GM12878 (cell line): ENCODE measurements around the gene AOPEP. TPM values are rescaled to one million over a fixed set of nuclear protein-coding genes. Genes with fewer than 3 reads are reported as not detected.

Experiments
- ATAC-seq: fragments of 200-7000 bp; cut with Tn5 transposase; 3 replicates; pipeline ENCODE4 v1.9.1; 2020; ENCODE audit warnings: mild to moderate bottlenecking, moderate library complexity
- BruUV-seq: library from RNA; stranded (reverse); fragments of 400-500 nt; replicated peaks from 2 replicates; lab custom pipeline; 2021; lab: Mats Ljungman, UMichigan
- CTCF ChIA-PET: fragments of 300-600 bp; sonication (Branson Sonifier 250); formaldehyde crosslinking; extraction: SDS; loops from one replicate; lab custom pipeline; 2021; ENCODE audit warnings: inconsistent platforms; lab: Yijun Ruan, JAX
- POLR2A ChIA-PET: fragments of 350-600 bp; formaldehyde crosslinking; extraction: SDS; loops from one replicate; lab custom pipeline; 2021; ENCODE audit warnings: inconsistent platforms; lab: Charles Lee
- RAD21 ChIA-PET: fragments of 300-600 bp; sonication (Branson Sonifier 250); formaldehyde crosslinking; loops from one replicate; lab custom pipeline; 2023; ENCODE audit warnings: antibody characterized with exemption; ENCODE audit not compliant: unreplicated experiment; lab: Charles Lee
- SMC1A ChIA-PET: fragments of 300-600 bp; sonication (Branson Sonifier 250); formaldehyde crosslinking; loops from one replicate; lab custom pipeline; 2023; ENCODE audit not compliant: unreplicated experiment, uncharacterized antibody; lab: Charles Lee
- DNase-seq: peaks from one replicate; pipeline ENCODE4 v3.0.0-alpha.2; 2011; ENCODE audit warnings: low read depth, low spot score
- FAIRE-seq: peaks from 3 replicates; lab custom pipeline; 2011; peaks lifted over from hg19 to GRCh38; lab: Jason Lieb, UNC
- H2AFZ ChIP-seq: 2 replicates; pipeline ENCODE4 v1.6.0; 2011; ENCODE audit warnings: low read depth, low read length, control low read depth; ENCODE audit not compliant: control insufficient read depth
- H3K27ac ChIP-seq: 2 replicates; pipeline ENCODE4 v1.5.1; 2011; ENCODE audit warnings: control low read depth; ENCODE audit not compliant: control insufficient read depth, insufficient read depth
- H3K27me3 ChIP-seq, 2 experiments: replicated peaks in 1 of 2; 2 replicates each; pipeline versions ENCODE4 v1.6.0 to v1.6.1; 2011; ENCODE audit warnings: low read length in 1 of 2; ENCODE audit not compliant: control insufficient read depth in 2 of 2, insufficient read depth in 2 of 2
- H3K36me3 ChIP-seq, 2 experiments: 2 replicates each; pipeline ENCODE4 v1.5.1; 2011; ENCODE audit warnings: low read length in 1 of 2; ENCODE audit not compliant: control insufficient read depth in 2 of 2, insufficient read depth in 2 of 2
- H3K4me1 ChIP-seq: 2 replicates; pipeline ENCODE4 v1.6.1; 2011; ENCODE audit warnings: mild to moderate bottlenecking, low read length, moderate library complexity, mixed read lengths; ENCODE audit not compliant: control insufficient read depth, insufficient read depth
- H3K4me2 ChIP-seq: 2 replicates; pipeline ENCODE4 v1.6.0; 2011; ENCODE audit warnings: control low read depth; ENCODE audit not compliant: control insufficient read depth, insufficient read depth
- H3K4me3 ChIP-seq: fragments of 200-600 bp; sonication (generic); 2 replicates; pipeline ENCODE4 v1.5.1; 2016
- H3K79me2 ChIP-seq: 2 replicates; pipeline ENCODE4 v1.6.0; 2011; ENCODE audit warnings: low read length; ENCODE audit not compliant: control insufficient read depth, insufficient read depth
- H3K9ac ChIP-seq: 2 replicates; pipeline ENCODE4 v1.8.0; 2011; ENCODE audit warnings: low read length, control low read depth, mixed read lengths; ENCODE audit not compliant: control insufficient read depth, insufficient read depth
- H3K9me3 ChIP-seq: replicated peaks from 3 replicates; pipeline ENCODE4 v1.5.1; 2011; ENCODE audit warnings: mild to moderate bottlenecking, low read length; ENCODE audit not compliant: control insufficient read depth, insufficient read depth
- H4K20me1 ChIP-seq: 2 replicates; pipeline ENCODE4 v1.6.0; 2011; ENCODE audit not compliant: control insufficient read depth, insufficient read depth
- SUZ12 ChIP-seq: fragments of 200-600 bp; sonication (generic); IDR thresholded peaks from one replicate; pipeline ENCODE4 v1.6.1; 2018; ENCODE audit warnings: antibody characterized with exemption, mild to moderate bottlenecking; ENCODE audit not compliant: unreplicated experiment
- WGBS: methylation state at CpG from one replicate; pipeline ENCODE4 v1.1.6; 2016; ENCODE audit warnings: low lambda C conversion rate; ENCODE audit not compliant: insufficient replicate concordance, insufficient coverage; ENCODE audit errors: missing lambda C conversion rate; 5-methylcytosine and 5-hydroxymethylcytosine counted together
- in situ Hi-C: fragments of 300-500 bp; cut with MboI; formaldehyde crosslinking; loops from 9 replicates; pipeline ENCODE4 v1.14.3; 2018; ENCODE audit warnings: mixed read lengths
- intact Hi-C: fragments of 100-400 bp; cut with micrococcal nuclease; formaldehyde crosslinking; loops from one replicate; pipeline ENCODE4 v1.14.2; 2022; ENCODE audit not compliant: unreplicated experiment
- polyA plus RNA-seq, 11 experiments: library from polyadenylated mRNA; depleted of rRNA in 4 of 11; unstranded in 6 of 11; stranded (reverse) in 5 of 11; fragments of >200 nt; fragmentation: Nextera tagmentation in 4 of 11; fragmentation: Illumina TruSeq in 1 of 11; extraction: Ambion mirVana in 4 of 11; extraction: Trizol in 1 of 11; gene quantifications; 1 replicate in 1 of 11; 2 replicates in 10 of 11; pipeline versions ENCODE4 v1.2.1 to v1.2.3, GENCODE V29; 2011 to 2016; ENCODE audit warnings: inconsistent platforms in 2 of 11, missing spikeins in 2 of 11, low read depth in 1 of 11
- total RNA-seq, 4 experiments: library from RNA; depleted of rRNA in 3 of 4; stranded (reverse); fragments of >200 nt in 3 of 4; fragmentation: Illumina TruSeq in 1 of 4; extraction: Trizol in 1 of 4; gene quantifications; 2 replicates each; pipeline versions ENCODE4 v1.2.1 to v1.2.3, GENCODE V29; 2013 to 2021
- TF ChIP-seq, protein P1 (sequence below): IDR thresholded peaks from 2 replicates; pipeline ENCODE4 v1.6.1; 2012; ENCODE audit warnings: improper control_type of control experiment, low read depth, low read length; ENCODE audit not compliant: insufficient replicate concordance

Gene AOPEP
- total and polyA plus RNA-seq, 10 of the 15 experiments (the other 5 are each of a cell fraction or from before 2014, with no cell fraction given): 2.3 to 16.9 (median 10.1) TPM

DNA sequence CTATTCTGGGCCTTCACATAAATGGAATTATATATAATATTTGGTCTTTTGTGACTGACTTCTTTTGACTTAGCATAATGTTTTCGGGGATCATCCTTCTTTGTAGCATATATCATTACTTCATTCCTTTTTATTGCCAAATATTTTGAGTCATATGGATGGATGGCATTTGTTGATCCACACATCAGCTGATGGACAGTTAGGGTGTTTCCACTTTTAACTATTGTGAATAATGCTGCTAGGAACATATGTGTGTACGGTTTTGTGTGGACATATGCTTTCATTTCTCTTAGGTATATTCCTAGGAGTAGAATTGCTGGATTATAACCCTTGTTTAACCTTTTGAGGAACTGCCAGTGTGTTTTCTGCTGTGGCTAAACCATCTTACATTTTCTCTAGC is 341.4 kb downstream of the AOPEP start:
- ChIA-PET CTCF (interaction anchor here (1.0 kb wide), 1 partner anchor 60 kb away, joined by 4 read pairs; no protein-coding TSS in a partner anchor), SMC1A (no interaction called here), POLR2A (no interaction called here), RAD21 (no interaction called here)
- ATAC-seq: no peak
- in situ Hi-C loops (no loop called here), intact Hi-C loops (no loop called here)
- Histone ChIP-seq H2AFZ (no peak overlapping the region), H3K4me1 (no peaks in the 10 kb centered on the region), H4K20me1 (no peaks in the 10 kb centered on the region), H3K4me2 (no peak overlapping the region), H3K9me3 (no peaks in the 10 kb centered on the region), H3K9ac (no peak overlapping the region), H3K27me3 (no peaks in the 10 kb centered on the region), H3K4me3 (no peak overlapping the region), H3K79me2 (no peaks in the 10 kb centered on the region), H3K27ac (no peak overlapping the region), H3K36me3 (peaks cover 2 to 3% of the 10 kb centered on the region in 2 experiments; a peak in 3 of 4 replicates)
- whole genome bisulfite sequencing: 61% methylated on average over 2 of the region's 2 CpGs
- DNase-seq: no peak
- TF ChIP-seq, protein P1, sequence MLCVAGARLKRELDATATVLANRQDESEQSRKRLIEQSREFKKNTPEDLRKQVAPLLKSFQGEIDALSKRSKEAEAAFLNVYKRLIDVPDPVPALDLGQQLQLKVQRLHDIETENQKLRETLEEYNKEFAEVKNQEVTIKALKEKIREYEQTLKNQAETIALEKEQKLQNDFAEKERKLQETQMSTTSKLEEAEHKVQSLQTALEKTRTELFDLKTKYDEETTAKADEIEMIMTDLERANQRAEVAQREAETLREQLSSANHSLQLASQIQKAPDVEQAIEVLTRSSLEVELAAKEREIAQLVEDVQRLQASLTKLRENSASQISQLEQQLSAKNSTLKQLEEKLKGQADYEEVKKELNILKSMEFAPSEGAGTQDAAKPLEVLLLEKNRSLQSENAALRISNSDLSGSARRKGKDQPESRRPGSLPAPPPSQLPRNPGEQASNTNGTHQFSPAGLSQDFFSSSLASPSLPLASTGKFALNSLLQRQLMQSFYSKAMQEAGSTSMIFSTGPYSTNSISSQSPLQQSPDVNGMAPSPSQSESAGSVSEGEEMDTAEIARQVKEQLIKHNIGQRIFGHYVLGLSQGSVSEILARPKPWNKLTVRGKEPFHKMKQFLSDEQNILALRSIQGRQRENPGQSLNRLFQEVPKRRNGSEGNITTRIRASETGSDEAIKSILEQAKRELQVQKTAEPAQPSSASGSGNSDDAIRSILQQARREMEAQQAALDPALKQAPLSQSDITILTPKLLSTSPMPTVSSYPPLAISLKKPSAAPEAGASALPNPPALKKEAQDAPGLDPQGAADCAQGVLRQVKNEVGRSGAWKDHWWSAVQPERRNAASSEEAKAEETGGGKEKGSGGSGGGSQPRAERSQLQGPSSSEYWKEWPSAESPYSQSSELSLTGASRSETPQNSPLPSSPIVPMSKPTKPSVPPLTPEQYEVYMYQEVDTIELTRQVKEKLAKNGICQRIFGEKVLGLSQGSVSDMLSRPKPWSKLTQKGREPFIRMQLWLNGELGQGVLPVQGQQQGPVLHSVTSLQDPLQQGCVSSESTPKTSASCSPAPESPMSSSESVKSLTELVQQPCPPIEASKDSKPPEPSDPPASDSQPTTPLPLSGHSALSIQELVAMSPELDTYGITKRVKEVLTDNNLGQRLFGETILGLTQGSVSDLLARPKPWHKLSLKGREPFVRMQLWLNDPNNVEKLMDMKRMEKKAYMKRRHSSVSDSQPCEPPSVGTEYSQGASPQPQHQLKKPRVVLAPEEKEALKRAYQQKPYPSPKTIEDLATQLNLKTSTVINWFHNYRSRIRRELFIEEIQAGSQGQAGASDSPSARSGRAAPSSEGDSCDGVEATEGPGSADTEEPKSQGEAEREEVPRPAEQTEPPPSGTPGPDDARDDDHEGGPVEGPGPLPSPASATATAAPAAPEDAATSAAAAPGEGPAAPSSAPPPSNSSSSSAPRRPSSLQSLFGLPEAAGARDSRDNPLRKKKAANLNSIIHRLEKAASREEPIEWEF: no peak
- no peak for TF ChIP-seq SUZ12
- peak; percentile 38 for FAIRE-seq
- BruUV-seq: no TSS peak
